Spleen (tissue), 11 donors: ENCODE results near the gene ABCC3. TPM values are rescaled to one million over a fixed set of nuclear protein-coding genes. Genes with fewer than 3 reads are reported as not detected.

Experiments used
- DNase-seq: peaks from one replicate; pipeline ENCODE4 v3.0.0-alpha.2; 2020
- H3K27ac ChIP-seq, 8 donors: fragments of 200-600 bp; sonication (generic) in 7 of 8; 1 replicate in 4 of 8; 2 replicates in 4 of 8; pipeline versions ENCODE4 v1.5.0 to v1.8.0; 2016 to 2021; ENCODE audit warnings: inconsistent platforms in 4 of 8, mild to moderate bottlenecking in 4 of 8, moderate library complexity in 1 of 8
- H3K27me3 ChIP-seq, 7 donors: fragments of 200-600 bp; sonication (generic) in 6 of 7; replicated peaks in 1 of 7; 1 replicate in 4 of 7; 2 replicates in 3 of 7; pipeline versions ENCODE4 v1.5.0 to v1.8.0; 2016 to 2021; ENCODE audit warnings: inconsistent platforms in 3 of 7, mild to moderate bottlenecking in 1 of 7
- H3K36me3 ChIP-seq, 6 donors: fragments of 200-600 bp; sonication (generic) in 5 of 6; 1 replicate in 4 of 6; 2 replicates in 2 of 6; pipeline versions ENCODE4 v1.5.0 to v1.8.0; 2016 to 2021; ENCODE audit warnings: inconsistent platforms in 2 of 6
- H3K4me1 ChIP-seq, 6 donors: fragments of 200-600 bp; sonication (generic) in 5 of 6; 1 replicate in 3 of 6; 2 replicates in 3 of 6; pipeline versions ENCODE4 v1.5.0 to v1.8.0; 2016 to 2021; ENCODE audit warnings: inconsistent platforms in 3 of 6
- H3K4me3 ChIP-seq, 8 donors: fragments of 200-600 bp; sonication (generic) in 7 of 8; 1 replicate in 4 of 8; 2 replicates in 4 of 8; pipeline versions ENCODE4 v1.5.0 to v1.8.0; 2016 to 2021; ENCODE audit warnings: inconsistent platforms in 4 of 8, mild to moderate bottlenecking in 4 of 8, moderate library complexity in 2 of 8
- H3K9me3 ChIP-seq, 8 donors: fragments of 200-600 bp; sonication (generic) in 7 of 8; 1 replicate in 4 of 8; 2 replicates in 4 of 8; pipeline versions ENCODE4 v1.5.0 to v1.8.0; 2016 to 2021; ENCODE audit warnings: inconsistent platforms in 4 of 8
- CTCF ChIP-seq, 11 experiments: fragments of 200-600 bp in 7 of 11; fragments of 450-650 bp in 4 of 11; sonication (generic) in 4 of 11; IDR thresholded peaks in 8 of 11; conservative IDR thresholded peaks in 3 of 11; 1 replicate in 7 of 11; 2 replicates in 4 of 11; pipeline versions ENCODE4 v1.4.0 to v1.8.0; 2016 to 2021; ENCODE audit warnings: antibody characterized with exemption in 11 of 11, inconsistent platforms in 4 of 11, mild to moderate bottlenecking in 1 of 11
- POLR2A ChIP-seq, 3 donors: fragments of 450-650 bp; IDR thresholded peaks; one replicate each; pipeline ENCODE4 v1.5.1; 2017; ENCODE audit warnings: antibody characterized with exemption in 3 of 3, mild to moderate bottlenecking in 1 of 3
- POLR2AphosphoS5 ChIP-seq, 3 donors: sonication (generic); formaldehyde crosslinking; IDR thresholded peaks; one replicate each; pipeline ENCODE4 v1.5.1; 2017; ENCODE audit warnings: antibody characterized with exemption in 3 of 3
- WGBS, 5 donors: extraction: QIAGEN DNeasy Blood & Tissue Kit in 3 of 5; methylation state at CpG; one replicate each; pipeline versions ENCODE4 v1.1.5 to v1.1.7; 2013 to 2018; 5-methylcytosine and 5-hydroxymethylcytosine counted together
- intact Hi-C: fragments of 100-400 bp; cut with DNase I; formaldehyde crosslinking; loops from one replicate; pipeline ENCODE4 v1.15.0; 2023; ENCODE audit warnings: low total_unique reads
- polyA plus RNA-seq, 3 donors: library from polyadenylated mRNA; stranded (reverse); fragments of 200-250 nt; gene quantifications; one replicate each; pipeline ENCODE4 v1.2.1, GENCODE V29; 2013
- total RNA-seq, 7 donors: library from RNA; depleted of rRNA in 3 of 7; stranded (reverse); fragments of >200 nt in 3 of 7; fragmentation: NEBNext Ultra II Directional in 4 of 7; extraction: Animal tissue kit (Norgen Biotek cat#: 25700) in 4 of 7; gene quantifications; one replicate each; pipeline versions ENCODE4 v1.1.0 to v1.2.1, GENCODE V29; 2016 to 2021
- donor health status: healthy with polysubstance abuse.
- donor health status: DM: no; HTN: no; CAD: no; lungs with moderate emphysema.
- donor health status: DM: no; HTN: no; CAD: no.
- donor health status: Bipolar disorder and iron deficiency.
- donor health status: healthy.
- donor health status: DM: no; HTN: no; CAD: no.
- donor health status: DM: yes; HTN: yes; CAD: no.

Gene ABCC3
- total and polyA plus RNA-seq, 10 donors = 8.6 to 37.1 (median 30.0) TPM

GRCh38 chr17:50657054-50657453 is 22.4 kb downstream of the ABCC3 start:
- 88 to 98% (median 92%) methylated on average over 7 of the region's 7 CpGs for WGBS, 5 donors
- Histone ChIP-seq H3K4me3 (no peak overlapping the region), H3K4me1 (peaks cover 9 to 38% (median 28%) of the 10 kb centered on the region in 6 donors), H3K27me3 (no peaks in the 10 kb centered on the region), H3K36me3 (no peaks in the 10 kb centered on the region), H3K9me3 (peaks cover 0 to 12% (median 8%) of the 10 kb centered on the region in 8 donors), H3K27ac (no peak overlapping the region)
- DNase-seq = no peak
- intact Hi-C loops = no loop called here
- TF ChIP-seq POLR2A (IDR thresholded peaks at IDR 0.05) = no peak
- TF ChIP-seq CTCF (IDR thresholded peaks at IDR 0.05 in 8 of 11, conservative IDR thresholded peaks at IDR 0.05 in 3 of 11) = no peak
- no peak for TF ChIP-seq POLR2AphosphoS5 (IDR thresholded peaks at IDR 0.05)

- H3K9me3 ChIP-seq = peaks cover 0 to 8% (median 5%) of the 10 kb centered on the region in 8 donors
- intact Hi-C loops = no loop called here
Observed at GRCh38 chr17:50657627-50658026, 22.9 kb downstream of the ABCC3 start.

GRCh38 chr17:50658616-50659015 is 23.9 kb downstream of the ABCC3 start:
- DNase-seq = no peak
- Histone ChIP-seq H3K27ac (peak overlapping the region in 5 of 8 donors; percentile 3 to 85 (median 20)), H3K36me3 (no peaks in the 10 kb centered on the region), H3K4me3 (no peak overlapping the region), H3K4me1 (peaks cover 9 to 50% (median 34%) of the 10 kb centered on the region in 6 donors), H3K27me3 (no peaks in the 10 kb centered on the region), H3K9me3 (no peaks in the 10 kb centered on the region)
- intact Hi-C loops = no loop called here
- 62 to 78% (median 72%) methylated on average over 5 to 6 of the region's 6 CpGs for WGBS, 5 donors
- TF ChIP-seq POLR2AphosphoS5 (IDR thresholded peaks at IDR 0.05) (no peak), POLR2A (IDR thresholded peaks at IDR 0.05) (no peak)

More at GRCh38 chr17:50657627-50658026, 22.9 kb downstream of the ABCC3 start:
- no peak overlapping the region for H3K4me3 ChIP-seq
- H3K27ac ChIP-seq = no peak overlapping the region
- TF ChIP-seq POLR2AphosphoS5 (IDR thresholded peaks at IDR 0.05) (no peak), CTCF (IDR thresholded peaks at IDR 0.05 in 8 of 11, conservative IDR thresholded peaks at IDR 0.05 in 3 of 11) (no peak), POLR2A (IDR thresholded peaks at IDR 0.05) (no peak)
- H3K36me3 ChIP-seq = no peaks in the 10 kb centered on the region
- WGBS, 5 donors = 88 to 97% (median 92%) methylated on average over 2 to 7 of the region's 7 CpGs
- no peak for DNase-seq
- no peaks in the 10 kb centered on the region for H3K27me3 ChIP-seq
- peaks cover 9 to 43% (median 32%) of the 10 kb centered on the region in 6 donors for H3K4me1 ChIP-seq

- intact Hi-C loops = no loop called here
- no peaks in the 10 kb centered on the region for H3K27me3 ChIP-seq
- H3K27ac ChIP-seq = peak overlapping the region in 5 of 8 donors; percentile 3 to 85 (median 20)
- DNase-seq = no peak
- TF ChIP-seq POLR2A (IDR thresholded peaks at IDR 0.05) = no peak
- H3K4me1 ChIP-seq = peaks cover 9 to 55% (median 37%) of the 10 kb centered on the region in 6 donors
- H3K4me3 ChIP-seq = no peak overlapping the region
- 77 to 90% (median 83%) methylated on average over 5 to 10 of the region's 10 CpGs for WGBS, 5 donors
- H3K9me3 ChIP-seq = no peaks in the 10 kb centered on the region
- no peaks in the 10 kb centered on the region for H3K36me3 ChIP-seq
Observed at GRCh38 chr17:50659179-50659578, 24.5 kb downstream of the ABCC3 start.

GRCh38 chr17:50660042-50660886 is 25.6 kb downstream of the ABCC3 start:
- Histone ChIP-seq H3K4me3 (no peak overlapping the region), H3K9me3 (no peaks in the 10 kb centered on the region), H3K27me3 (no peaks in the 10 kb centered on the region), H3K36me3 (no peaks in the 10 kb centered on the region), H3K27ac (peak overlapping the region; percentile 29 to 85 (median 72)), H3K4me1 (peaks cover 9 to 57% (median 37%) of the 10 kb centered on the region in 6 donors)
- no peak for DNase-seq
- intact Hi-C loops = no loop called here
- TF ChIP-seq CTCF (IDR thresholded peaks at IDR 0.05 in 8 of 11, conservative IDR thresholded peaks at IDR 0.05 in 3 of 11) = no peak
- no peak for TF ChIP-seq POLR2A (IDR thresholded peaks at IDR 0.05)
- TF ChIP-seq POLR2AphosphoS5 (IDR thresholded peaks at IDR 0.05) = no peak
- WGBS, 5 donors = 35 to 63% (median 49%) methylated on average over 8 to 11 of the region's 11 CpGs
